HG02623 (cell line): ENCODE results near the gene ADGRL3.

ENCODE experiments used
- ATAC-seq: cut with Tn5 transposase; IDR thresholded peaks from one replicate; pipeline ENCODE4 v1.9.1; 2021; ENCODE audit warnings: moderate library complexity; ENCODE audit not compliant: unreplicated experiment

ADGRL3 gene

GRCh38 chr4:61407642-61408618 is 207.8 kb downstream of the ADGRL3 start:
- no peak for ATAC-seq

- no peak for ATAC-seq
These were observed 208.7 kb downstream of the ADGRL3 start for GRCh38 chr4:61408861-61409260.

GRCh38 chr4:61411241-61411640 is 211.1 kb downstream of the ADGRL3 start:
- no peak for ATAC-seq

- no peak for ATAC-seq
These were observed 225.2 kb downstream of the ADGRL3 start for GRCh38 chr4:61425315-61425714.

- ATAC-seq = no peak
These were observed 226.1 kb downstream of the ADGRL3 start for GRCh38 chr4:61426229-61426628.

- ATAC-seq = no peak
These were observed 227.1 kb downstream of the ADGRL3 start for GRCh38 chr4:61427099-61427817.

GRCh38 chr4:61427818-61428495 is 227.8 kb downstream of the ADGRL3 start:
- ATAC-seq = no peak

- ATAC-seq = no peak
These were observed 228.8 kb downstream of the ADGRL3 start for GRCh38 chr4:61428950-61429349.

- no peak for ATAC-seq
These were observed 231.0 kb downstream of the ADGRL3 start for GRCh38 chr4:61431131-61431530.

- no peak for ATAC-seq
These were observed 237.8 kb downstream of the ADGRL3 start for GRCh38 chr4:61437923-61438322.

GRCh38 chr4:61440321-61440720 is 240.2 kb downstream of the ADGRL3 start:
- no peak for ATAC-seq

- no peak for ATAC-seq
These were observed 242.8 kb downstream of the ADGRL3 start for GRCh38 chr4:61442936-61443335.

GRCh38 chr4:61443813-61444510 is 243.8 kb downstream of the ADGRL3 start:
- ATAC-seq = no peak

- no peak for ATAC-seq
These were observed 245.4 kb downstream of the ADGRL3 start for GRCh38 chr4:61445374-61446063.

- ATAC-seq = no peak
These were observed 246.8 kb downstream of the ADGRL3 start for GRCh38 chr4:61446941-61447340.

GRCh38 chr4:61447918-61448317 is 247.8 kb downstream of the ADGRL3 start:
- ATAC-seq = no peak

GRCh38 chr4:61451935-61452334 is 251.8 kb downstream of the ADGRL3 start:
- no peak for ATAC-seq

- no peak for ATAC-seq
These were observed 261.8 kb downstream of the ADGRL3 start for GRCh38 chr4:61461956-61462355.

- ATAC-seq = no peak
These were observed 262.6 kb downstream of the ADGRL3 start for GRCh38 chr4:61462451-61463326.
